ENCODE results near the gene TXNDC11.
A peak's percentile ranks its signal among the peaks of the same experiment; 100 is the strongest.
"Not testable (repeated sequence)": the region's sequence is repeated elsewhere in the genome, so short reads cannot be mapped to it uniquely, and the experiment has no call there.

Gene TXNDC11

GRCh38 chr16:11742536-11743307 lies at the start of gene TXNDC11:
Gene TXNDC11, minus strand, starts transcription at chr16:11742857. Its CDS starts 127 bp downstream, at chr16:11742730.
- peak within 1 kb of the TSS; percentile 85 to 100 (median 96) for H3K27ac ChIP-seq

GRCh38 chr16:11791144-11791828 lies 48.6 kb upstream of the TXNDC11 start:
- peak overlapping the region in 2 of 21 experiments; percentile 16 to 29 for H3K27ac ChIP-seq

More at GRCh38 chr16:11742536-11743307, at the start of gene TXNDC11:
- H3K4me3 ChIP-seq = peak within 1 kb of the TSS; percentile 64 to 94 (median 84)

GRCh38 chr16:11788914-11789313 lies 46.3 kb upstream of the TXNDC11 start:
- H3K27ac ChIP-seq = no peak overlapping the region
- no peak overlapping the region for H3K4me3 ChIP-seq

More at GRCh38 chr16:11791144-11791828, 48.6 kb upstream of the TXNDC11 start:
- no peak overlapping the region for H3K4me3 ChIP-seq

- H3K4me3 ChIP-seq = not testable (repeated sequence)
- H3K27ac ChIP-seq = peak overlapping the region in 6 of 21 experiments; percentile 9 to 92 (median 87)
Observed at GRCh38 chr16:11784980-11785599, 42.4 kb upstream of the TXNDC11 start.

GRCh38 chr16:11784381-11784780 lies 41.7 kb upstream of the TXNDC11 start:
- peak overlapping the region in 15 of 21 experiments; percentile 59 to 92 (median 79) for H3K27ac ChIP-seq
- H3K4me3 ChIP-seq = not testable (repeated sequence)

- H3K4me3 ChIP-seq = no peak overlapping the region
- H3K27ac ChIP-seq = peak overlapping the region in 18 of 21 experiments; percentile 56 to 92 (median 77)
Observed at GRCh38 chr16:11784038-11784369, 41.3 kb upstream of the TXNDC11 start.

GRCh38 chr16:11783319-11784037 lies 40.8 kb upstream of the TXNDC11 start:
- H3K27ac ChIP-seq = peak overlapping the region in 20 of 21 experiments; percentile 56 to 92 (median 76)
- peak overlapping the region in 2 of 7 experiments; percentile 4 to 10 for H3K4me3 ChIP-seq

GRCh38 chr16:11781773-11782172 lies 39.1 kb upstream of the TXNDC11 start:
- H3K4me3 ChIP-seq = no peak overlapping the region

GRCh38 chr16:11780991-11781680 lies 38.5 kb upstream of the TXNDC11 start:
- no peak overlapping the region for H3K4me3 ChIP-seq
- peak overlapping the region in 14 of 21 experiments; percentile 22 to 92 (median 77) for H3K27ac ChIP-seq

More at GRCh38 chr16:11781773-11782172, 39.1 kb upstream of the TXNDC11 start:
- peak overlapping the region in 16 of 21 experiments; percentile 56 to 92 (median 77) for H3K27ac ChIP-seq

- H3K4me3 ChIP-seq = no peak overlapping the region
- H3K27ac ChIP-seq = no peak overlapping the region
Observed at GRCh38 chr16:11779074-11779473, 36.4 kb upstream of the TXNDC11 start.

- no peak overlapping the region for H3K27ac ChIP-seq
- H3K4me3 ChIP-seq = no peak overlapping the region
Observed at GRCh38 chr16:11774065-11774626, 31.5 kb upstream of the TXNDC11 start.

- Histone ChIP-seq H3K27ac (peak overlapping the region in 4 of 21 experiments; percentile 16 to 42 (median 28)), H3K4me3 (no peak overlapping the region)
Observed at GRCh38 chr16:11768849-11769248, 26.2 kb upstream of the TXNDC11 start.

- no peak overlapping the region for H3K27ac ChIP-seq
Observed at GRCh38 chr16:11762431-11762830, 19.8 kb upstream of the TXNDC11 start.

GRCh38 chr16:11759997-11760396 lies 17.3 kb upstream of the TXNDC11 start:
- H3K4me3 ChIP-seq = no peak overlapping the region
- H3K27ac ChIP-seq = no peak overlapping the region

More at GRCh38 chr16:11762431-11762830, 19.8 kb upstream of the TXNDC11 start:
- no peak overlapping the region for H3K4me3 ChIP-seq

GRCh38 chr16:11759163-11759834 lies 16.6 kb upstream of the TXNDC11 start:
- no peak overlapping the region for H3K27ac ChIP-seq
- H3K4me3 ChIP-seq = no peak overlapping the region

- Histone ChIP-seq H3K4me3 (no peak overlapping the region), H3K27ac (no peak overlapping the region)
Observed at GRCh38 chr16:11757671-11758545, 15.3 kb upstream of the TXNDC11 start.

GRCh38 chr16:11756248-11756647 lies 13.6 kb upstream of the TXNDC11 start:
- Histone ChIP-seq H3K4me3 (no peak overlapping the region), H3K27ac (no peak overlapping the region)

Data from skin epidermis (tissue), 12 donors.